Hepatocyte (in vitro differentiated cells): ENCODE measurements around the gene CD34.

Source experiments
- EZH2 ChIP-seq: fragments of 200-600 bp; sonication (generic); IDR thresholded peaks from 2 replicates; pipeline ENCODE4 v1.6.1; 2016; ENCODE audit warnings: antibody characterized with exemption, mild to moderate bottlenecking, borderline replicate concordance
- EZH2phosphoT487 ChIP-seq: fragments of 200-600 bp; sonication (generic); IDR thresholded peaks from one replicate; pipeline ENCODE4 v1.6.1; 2018; ENCODE audit warnings: antibody characterized with exemption, mild to moderate bottlenecking, low read depth, moderate library complexity; ENCODE audit not compliant: unreplicated experiment, severe bottlenecking
- TF ChIP-seq, protein P1 (sequence below): fragments of 200-600 bp; sonication (generic); IDR thresholded peaks from 2 replicates; pipeline ENCODE4 v1.5.1; 2016; ENCODE audit warnings: antibody characterized with exemption, mild to moderate bottlenecking; ENCODE audit not compliant: poor library complexity

DNA sequence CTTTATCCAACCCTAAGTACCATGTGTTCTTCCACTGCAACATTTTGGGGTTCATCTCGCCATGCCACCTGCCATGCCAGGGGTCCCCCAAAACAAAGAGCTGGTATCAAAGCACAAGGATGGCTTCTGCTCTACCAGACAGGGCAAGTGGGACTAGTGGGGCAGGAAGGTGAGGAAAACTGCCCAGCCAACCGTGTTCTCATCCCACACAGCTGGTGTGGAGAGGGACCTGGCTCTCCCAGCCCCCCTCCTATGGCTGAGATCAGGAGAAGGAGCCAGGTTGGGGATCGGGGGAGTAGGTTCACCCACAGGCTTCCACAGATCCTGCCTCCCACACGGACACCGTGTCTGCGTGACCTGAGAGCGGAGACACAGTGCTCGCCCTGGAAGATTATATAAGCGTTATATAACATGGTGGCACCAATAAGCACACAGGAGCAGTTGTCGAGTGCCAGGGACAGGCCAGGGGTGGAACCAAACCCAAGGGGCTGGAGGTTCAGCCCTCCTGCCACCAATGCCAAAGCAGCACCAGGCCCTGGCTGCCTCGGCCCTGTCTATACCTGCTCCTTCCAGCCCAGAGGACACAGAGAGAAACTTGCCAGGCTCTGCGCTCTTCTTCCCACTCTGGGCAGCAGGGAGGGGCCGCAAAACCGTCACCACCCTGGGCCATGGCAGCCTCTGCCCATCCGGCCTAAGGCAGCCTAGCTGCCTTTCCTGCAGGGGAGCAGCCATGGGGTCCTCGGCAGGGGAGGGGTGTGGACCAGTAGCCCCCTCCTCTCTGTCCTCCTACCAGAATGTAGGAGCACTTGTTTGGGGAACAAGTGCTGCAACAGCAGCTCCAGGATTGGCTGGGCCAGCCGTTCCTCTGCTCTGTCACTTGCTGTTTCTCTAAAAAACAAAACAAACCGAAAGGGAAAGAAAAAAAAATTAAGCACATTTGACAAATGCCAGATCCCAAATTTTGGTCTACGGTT, 43.5 kb downstream of the CD34 start:
- TF ChIP-seq, protein P1, sequence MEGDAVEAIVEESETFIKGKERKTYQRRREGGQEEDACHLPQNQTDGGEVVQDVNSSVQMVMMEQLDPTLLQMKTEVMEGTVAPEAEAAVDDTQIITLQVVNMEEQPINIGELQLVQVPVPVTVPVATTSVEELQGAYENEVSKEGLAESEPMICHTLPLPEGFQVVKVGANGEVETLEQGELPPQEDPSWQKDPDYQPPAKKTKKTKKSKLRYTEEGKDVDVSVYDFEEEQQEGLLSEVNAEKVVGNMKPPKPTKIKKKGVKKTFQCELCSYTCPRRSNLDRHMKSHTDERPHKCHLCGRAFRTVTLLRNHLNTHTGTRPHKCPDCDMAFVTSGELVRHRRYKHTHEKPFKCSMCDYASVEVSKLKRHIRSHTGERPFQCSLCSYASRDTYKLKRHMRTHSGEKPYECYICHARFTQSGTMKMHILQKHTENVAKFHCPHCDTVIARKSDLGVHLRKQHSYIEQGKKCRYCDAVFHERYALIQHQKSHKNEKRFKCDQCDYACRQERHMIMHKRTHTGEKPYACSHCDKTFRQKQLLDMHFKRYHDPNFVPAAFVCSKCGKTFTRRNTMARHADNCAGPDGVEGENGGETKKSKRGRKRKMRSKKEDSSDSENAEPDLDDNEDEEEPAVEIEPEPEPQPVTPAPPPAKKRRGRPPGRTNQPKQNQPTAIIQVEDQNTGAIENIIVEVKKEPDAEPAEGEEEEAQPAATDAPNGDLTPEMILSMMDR = no peak
- no peak for TF ChIP-seq EZH2
- TF ChIP-seq EZH2phosphoT487 = no peak
